K562 (cell line): ENCODE data around the gene ZNF391. TPM values are rescaled to one million over a fixed set of nuclear protein-coding genes. Genes with fewer than 3 reads are reported as not detected.

Source experiments
- CXXC5 ChIP-seq: fragments of 250-450 bp; sonication (Bioruptor Pico); IDR thresholded peaks from 2 replicates; pipeline ENCODE4 v1.8.0; 2022; ENCODE audit warnings: inconsistent platforms, mild to moderate bottlenecking, moderate library complexity
- E2F4 ChIP-seq: sonication (generic); formaldehyde crosslinking; IDR thresholded peaks from 2 replicates; pipeline ENCODE4 v1.8.0; 2022; ENCODE audit warnings: mild to moderate bottlenecking, low read depth, missing genetic modification reagents
- EWSR1 ChIP-seq: fragments of 450-650 bp; IDR thresholded peaks from 2 replicates; pipeline ENCODE4 v1.6.1; 2018; ENCODE audit warnings: borderline replicate concordance, mild to moderate bottlenecking, low read depth, moderate library complexity; ENCODE audit not compliant: partially characterized antibody
- GTF3C2 ChIP-seq: IDR thresholded peaks from 3 replicates; pipeline ENCODE4 v1.6.1; 2011; ENCODE audit warnings: borderline replicate concordance, mild to moderate bottlenecking, moderate library complexity; ENCODE audit not compliant: insufficient read length; ENCODE audit errors: extremely low read depth
- HBP1 ChIP-seq: fragments of 450-650 bp; formaldehyde crosslinking; IDR thresholded peaks from 2 replicates; pipeline ENCODE4 v1.4.0; 2022; ENCODE audit warnings: missing genetic modification characterization
- MEF2D ChIP-seq: conservative IDR thresholded peaks from 2 replicates; pipeline ENCODE4 v1.6.1; 2016; ENCODE audit warnings: low read depth, missing genetic modification characterization, missing compliant biosample characterization
- NFATC3 ChIP-seq: fragments of 450-650 bp; IDR thresholded peaks from 2 replicates; pipeline ENCODE4 v1.6.1; 2017; ENCODE audit warnings: mild to moderate bottlenecking
- NRF1 ChIP-seq, 2 experiments: fragments of 450-650 bp; IDR thresholded peaks in 1 of 2; conservative IDR thresholded peaks in 1 of 2; 2 replicates each; pipeline ENCODE4 v1.6.1; 2014; ENCODE audit warnings: mild to moderate bottlenecking in 2 of 2
- RBM22 ChIP-seq: fragments of 200-400 bp; formaldehyde crosslinking; IDR thresholded peaks from 2 replicates; pipeline ENCODE4 v1.6.1; 2018; ENCODE audit warnings: low read length, low read depth; ENCODE audit not compliant: poor library complexity, severe bottlenecking
- U2AF1 ChIP-seq: fragments of 200-400 bp; formaldehyde crosslinking; optimal IDR thresholded peaks from 2 replicates; pipeline ENCODE3; 2017; ENCODE audit warnings: mild to moderate bottlenecking, low read depth, low read length, moderate library complexity
- U2AF2 ChIP-seq: fragments of 200-400 bp; formaldehyde crosslinking; optimal IDR thresholded peaks from 2 replicates; pipeline ENCODE3; 2017; ENCODE audit warnings: low read depth, mild to moderate bottlenecking, low read length
- USF1 ChIP-seq: sonication (generic); formaldehyde crosslinking; IDR thresholded peaks from 2 replicates; pipeline ENCODE4 v1.9.0; 2022; ENCODE audit warnings: mild to moderate bottlenecking, missing genetic modification reagents
- XRCC4 ChIP-seq: IDR thresholded peaks from one replicate; pipeline ENCODE4 v1.6.1; 2011; ENCODE audit not compliant: insufficient read depth, insufficient read length; ENCODE audit errors: extremely low read depth
- ZNF77 ChIP-seq: fragments of 250-450 bp; sonication (Bioruptor Pico); IDR thresholded peaks from 2 replicates; pipeline ENCODE4 v1.5.0; 2020
- polyA plus RNA-seq, 8 experiments: library from polyadenylated mRNA; depleted of rRNA in 4 of 8; stranded (reverse) in 5 of 8; unstranded in 3 of 8; fragments of >200 nt; fragmentation: Nextera tagmentation in 2 of 8; fragmentation: Illumina TruSeq in 1 of 8; extraction: Ambion mirVana in 2 of 8; extraction: Trizol in 1 of 8; gene quantifications; 2 replicates each; pipeline versions ENCODE4 v1.2.1 to v1.2.3, GENCODE V29; 2011 to 2014; ENCODE audit warnings: inconsistent platforms in 1 of 8, missing spikeins in 1 of 8
- total RNA-seq, 7 experiments: library from RNA; depleted of rRNA in 6 of 7; stranded (reverse); fragments of >200 nt in 6 of 7; fragmentation: Illumina TruSeq in 2 of 7; extraction: Trizol in 2 of 7; gene quantifications; 2 replicates each; pipeline versions ENCODE4 v1.2.1 to v1.2.3, GENCODE V29; 2011 to 2021; ENCODE audit warnings: low replicate concordance in 1 of 7
- TF ChIP-seq, protein P1 (sequence below): fragments of 250-450 bp; sonication (Bioruptor Pico); IDR thresholded peaks from 2 replicates; pipeline ENCODE4 v1.5.0; 2021; ENCODE audit warnings: mild to moderate bottlenecking, borderline replicate concordance

Gene ZNF391
- total and polyA plus RNA-seq, 9 of the 15 experiments (the other 6 are each of a cell fraction or from before 2014, with no cell fraction given) = 2.3 to 10.1 (median 5.8) TPM

GRCh38 chr6:27388293-27389197 is at the start of gene ZNF391 (continued):
- TF ChIP-seq EWSR1 (no peak), CXXC5 (peak; percentile 99), HBP1 (CRISPR knock-in tag) (peak; percentile 63; the same call in 1 of the 2 replicates), XRCC4 (no peak), RBM22 (peak; percentile 90), U2AF2 (no peak), NFATC3 (peak; percentile 69; the same call in 1 of the 2 replicates), NRF1 (conservative IDR thresholded peaks at IDR 0.05 in 1 of 2, IDR thresholded peaks at IDR 0.05 in 1 of 2) (peak; percentile 97 to 98), U2AF1 (no peak), MEF2D (tag) (0 out of 2 replicates have a peak, but pooled peaks have one; percentile 25), USF1 (no peak), ZNF77 (CRISPR knock-in tag) (no peak), GTF3C2 (peak; percentile 13), E2F4 (0 out of 2 replicates have a peak, but pooled peaks have one; percentile 57)
- TF ChIP-seq, protein P1, sequence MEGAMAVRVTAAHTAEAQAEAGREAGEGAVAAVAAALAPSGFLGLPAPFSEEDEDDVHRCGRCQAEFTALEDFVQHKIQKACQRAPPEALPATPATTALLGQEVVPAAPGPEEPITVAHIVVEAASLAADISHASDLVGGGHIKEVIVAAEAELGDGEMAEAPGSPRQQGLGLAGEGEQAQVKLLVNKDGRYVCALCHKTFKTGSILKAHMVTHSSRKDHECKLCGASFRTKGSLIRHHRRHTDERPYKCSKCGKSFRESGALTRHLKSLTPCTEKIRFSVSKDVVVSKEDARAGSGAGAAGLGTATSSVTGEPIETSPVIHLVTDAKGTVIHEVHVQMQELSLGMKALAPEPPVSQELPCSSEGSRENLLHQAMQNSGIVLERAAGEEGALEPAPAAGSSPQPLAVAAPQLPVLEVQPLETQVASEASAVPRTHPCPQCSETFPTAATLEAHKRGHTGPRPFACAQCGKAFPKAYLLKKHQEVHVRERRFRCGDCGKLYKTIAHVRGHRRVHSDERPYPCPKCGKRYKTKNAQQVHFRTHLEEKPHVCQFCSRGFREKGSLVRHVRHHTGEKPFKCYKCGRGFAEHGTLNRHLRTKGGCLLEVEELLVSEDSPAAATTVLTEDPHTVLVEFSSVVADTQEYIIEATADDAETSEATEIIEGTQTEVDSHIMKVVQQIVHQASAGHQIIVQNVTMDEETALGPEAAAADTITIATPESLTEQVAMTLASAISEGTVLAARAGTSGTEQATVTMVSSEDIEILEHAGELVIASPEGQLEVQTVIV = no peak
